NOMO-1 treated with DMSO at 0.1 percent for 48 hours (cell line): ENCODE results near the gene TESPA1.
"Not testable (repeated sequence)": the region's sequence is repeated elsewhere in the genome, so short reads cannot be mapped to it uniquely, and the experiment has no call there.

Source experiments
- DNase-seq: peaks from one replicate; lab custom pipeline; 2025; ENCODE audit not compliant: unreplicated experiment; lab: John Stamatoyannopoulos, UW

Gene TESPA1

GRCh38 chr12:54949073-54949711 lies 35.4 kb downstream of the TESPA1 start:
- no peak for DNase-seq

GRCh38 chr12:54948171-54948570 lies 36.4 kb downstream of the TESPA1 start:
- DNase-seq, result no peak

- DNase-seq, result peak; percentile 18
Observed at GRCh38 chr12:54945082-54945481, 39.5 kb downstream of the TESPA1 start.

- not testable (repeated sequence) for DNase-seq
Observed at GRCh38 chr12:54943292-54943691, 41.3 kb downstream of the TESPA1 start.

DNA sequence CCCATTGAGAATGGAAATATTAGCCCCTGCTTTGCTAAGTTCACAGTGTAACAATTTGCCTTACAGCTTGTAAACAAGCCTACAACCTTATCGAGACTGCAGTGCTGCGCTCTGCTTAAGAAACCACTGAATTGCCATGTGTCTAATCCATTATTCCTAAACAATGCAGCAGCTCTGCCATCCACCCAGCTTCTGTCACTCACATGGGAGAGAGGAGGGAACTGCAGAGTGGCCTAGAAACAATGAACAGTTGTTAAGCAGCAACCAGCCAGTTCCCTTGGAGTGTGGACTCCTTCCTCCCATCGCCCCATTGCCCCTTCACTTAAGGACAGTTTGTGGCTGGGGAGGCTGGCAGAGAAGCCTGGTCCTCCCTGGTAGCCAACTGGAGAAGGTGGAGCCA lies 42.9 kb downstream of the TESPA1 start:
- DNase-seq, result no peak

DNA sequence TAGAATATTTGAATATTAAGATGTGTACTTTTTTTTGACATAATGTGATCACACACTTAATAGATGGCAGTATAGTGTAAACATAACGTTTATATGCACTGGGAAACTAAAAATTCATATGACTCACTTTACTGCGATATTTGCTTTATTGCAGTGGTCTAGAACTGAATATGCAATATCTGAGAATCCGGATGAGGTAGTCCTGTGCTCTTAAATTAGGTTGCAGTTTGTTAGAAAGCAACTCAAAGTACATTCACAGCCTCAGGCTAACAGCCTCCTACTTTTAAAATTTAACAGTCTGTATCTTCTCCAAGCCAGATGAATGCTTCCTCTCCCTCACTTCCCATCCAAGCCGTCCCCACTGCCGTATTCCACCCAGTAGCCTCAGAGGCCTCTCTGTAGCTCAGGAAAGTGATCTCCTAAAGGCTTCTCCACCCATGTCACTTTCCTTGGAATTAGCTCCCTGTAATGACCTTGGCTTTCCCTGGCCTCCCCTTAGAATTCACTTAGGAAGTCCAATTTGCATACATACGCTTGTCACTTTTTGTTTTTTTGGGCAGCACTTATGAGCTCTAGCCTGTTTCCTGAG lies 43.7 kb downstream of the TESPA1 start:
- no peak for DNase-seq

GRCh38 chr12:54937929-54938328 lies 46.6 kb downstream of the TESPA1 start:
- DNase-seq, result no peak

- no peak for DNase-seq
Observed at GRCh38 chr12:54937376-54937775, 47.2 kb downstream of the TESPA1 start.

GRCh38 chr12:54936736-54937135 lies 47.8 kb downstream of the TESPA1 start:
- no peak for DNase-seq

- peak; percentile 68 for DNase-seq
Observed at GRCh38 chr12:54935235-54935951, 49.2 kb downstream of the TESPA1 start.

DNA sequence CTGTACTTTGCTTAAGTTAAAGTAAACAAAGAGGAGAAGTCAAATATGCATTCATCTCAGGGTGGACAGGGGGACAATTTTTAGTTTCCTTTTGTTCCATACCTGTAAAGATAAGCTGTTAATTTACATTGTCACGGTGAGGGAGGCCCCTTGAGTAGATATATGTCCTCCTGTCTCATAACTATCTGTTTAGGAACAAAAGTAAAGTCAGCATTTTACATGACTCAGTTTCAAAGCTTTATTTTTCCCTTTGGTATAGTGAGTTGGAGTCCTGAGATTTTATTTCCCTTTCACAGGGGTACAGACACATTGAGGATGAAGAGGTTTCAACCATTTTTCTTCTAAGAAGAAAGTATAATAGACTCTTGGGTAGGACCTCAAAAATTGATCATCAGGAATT lies 50.1 kb downstream of the TESPA1 start:
- no peak for DNase-seq

GRCh38 chr12:54933376-54933775 lies 51.2 kb downstream of the TESPA1 start:
- peak; percentile 19 for DNase-seq

- DNase-seq, result no peak
Observed at GRCh38 chr12:54932691-54933090, 51.9 kb downstream of the TESPA1 start.

DNA sequence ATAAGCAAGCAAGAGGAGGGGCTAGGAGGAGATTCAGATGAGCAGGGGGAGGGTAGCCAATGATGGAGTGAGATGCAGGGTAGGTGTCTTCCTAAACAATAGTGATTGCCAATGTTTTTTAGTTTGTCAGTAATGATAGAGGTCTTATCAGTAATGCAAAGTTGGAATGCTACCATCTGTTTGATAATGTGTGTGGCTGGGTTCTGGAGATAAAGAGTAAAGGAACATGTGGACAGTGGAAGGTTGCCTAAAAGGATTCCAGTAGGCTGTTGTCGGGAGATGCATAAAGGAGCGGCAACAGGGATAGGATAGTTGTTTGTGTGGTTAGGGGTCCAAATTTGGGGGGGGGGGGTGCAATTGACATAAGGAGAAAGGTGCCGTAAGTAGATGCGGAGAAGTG lies 52.5 kb downstream of the TESPA1 start:
- no peak for DNase-seq

- DNase-seq, result no peak
Observed at GRCh38 chr12:54929998-54930397, 54.6 kb downstream of the TESPA1 start.

DNA sequence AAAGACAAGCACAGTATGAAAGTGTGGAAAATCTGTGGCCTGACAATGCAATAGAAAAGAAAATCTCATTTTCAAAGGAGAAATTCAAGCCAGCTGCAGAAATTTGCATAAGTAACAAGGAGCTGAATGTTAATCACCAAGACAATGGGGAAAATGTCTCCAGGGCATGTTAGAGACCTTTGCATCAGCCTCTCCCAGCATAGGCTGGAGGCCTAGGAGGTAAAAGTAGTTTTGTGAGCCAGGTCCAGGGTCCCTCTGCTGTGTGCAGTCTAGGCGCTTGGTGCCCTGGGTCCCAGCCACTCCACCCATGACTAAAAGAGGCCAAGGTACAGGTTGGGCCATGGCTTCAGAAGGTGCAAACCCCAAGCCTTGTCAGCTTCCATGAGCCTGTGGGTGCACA lies 58.3 kb downstream of the TESPA1 start:
- no peak for DNase-seq

- DNase-seq, result no peak
Observed at GRCh38 chr12:54924972-54925707, 59.4 kb downstream of the TESPA1 start.

DNA sequence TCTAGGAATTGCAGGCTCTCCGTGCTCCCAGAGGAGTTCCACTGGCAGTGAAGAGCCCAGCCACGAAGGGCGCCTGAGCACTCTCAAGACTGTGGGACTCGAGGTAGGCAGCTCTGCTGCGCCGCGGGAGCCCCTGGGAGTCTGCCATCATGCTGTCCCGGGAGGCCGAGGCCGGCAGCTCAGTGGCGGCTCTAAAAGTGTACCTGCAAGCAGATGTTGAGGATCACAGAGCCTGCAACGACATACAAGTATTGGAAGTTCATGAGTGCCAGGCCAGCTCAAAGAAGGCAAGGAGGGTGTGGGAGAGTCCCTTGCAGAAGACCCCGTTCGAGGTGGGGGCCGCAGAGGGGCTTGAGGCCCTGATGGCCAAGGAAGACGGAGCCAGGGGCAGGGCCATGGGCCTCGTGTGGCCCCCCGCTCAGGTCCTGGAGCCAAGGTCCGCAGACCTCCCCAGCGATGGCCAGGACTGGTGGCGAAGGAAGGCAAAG lies 67.5 kb downstream of the TESPA1 start:
- DNase-seq, result no peak
